Activated CD8-positive, alpha-beta T cell treated with anti-CD3 and anti-CD28 coated beads, Interleukin-2, amount 10 ng/mL, durations not matched to agents 7 days and 5 days (primary cell): ENCODE measurements around the gene HID1. TPM values are rescaled to one million over a fixed set of nuclear protein-coding genes. Genes with fewer than 3 reads are reported as not detected.

ENCODE experiments used
- ATAC-seq: fragments of 150-1000 bp; cut with Tn5 transposase; one replicate; pipeline ENCODE4 v1.10.0; 2021; ENCODE audit warnings: moderate library complexity
- CTCF ChIA-PET: fragments of 350-600 bp; sonication (Branson Sonifier 250); formaldehyde crosslinking; loops from one replicate; lab custom pipeline; 2021; ENCODE audit warnings: antibody characterized with exemption; lab: Charles Lee
- POLR2A ChIA-PET: fragments of 350-600 bp; sonication (Branson Sonifier 250); formaldehyde crosslinking; loops from one replicate; lab custom pipeline; 2021; ENCODE audit warnings: antibody characterized with exemption; lab: Charles Lee
- DNase-seq: peaks from one replicate; pipeline ENCODE4 v3.0.0-alpha.2; 2020
- H3K27ac Mint-ChIP-seq: one replicate; pipeline ENCODE4 v1.8.0; 2021; ENCODE audit warnings: mild to moderate bottlenecking, mixed read lengths
- H3K27me3 Mint-ChIP-seq: one replicate; pipeline ENCODE4 v1.8.0; 2021; ENCODE audit warnings: low read depth, mixed read lengths
- H3K36me3 Mint-ChIP-seq: one replicate; pipeline ENCODE4 v1.8.0; 2021; ENCODE audit warnings: low read depth, mixed read lengths
- H3K4me1 Mint-ChIP-seq: one replicate; pipeline ENCODE4 v1.8.0; 2021; ENCODE audit warnings: low read depth, mixed read lengths
- H3K4me3 Mint-ChIP-seq: one replicate; pipeline ENCODE4 v1.8.0; 2021; ENCODE audit warnings: mild to moderate bottlenecking, mixed read lengths
- H3K9me3 Mint-ChIP-seq: one replicate; pipeline ENCODE4 v1.8.0; 2022; ENCODE audit warnings: mixed read lengths; ENCODE audit not compliant: insufficient read depth
- total RNA-seq, 2 experiments: library from RNA; stranded (reverse); gene quantifications; one replicate each; pipeline ENCODE4 v1.2.3, GENCODE V29; 2021

The HID1 gene, protein sequence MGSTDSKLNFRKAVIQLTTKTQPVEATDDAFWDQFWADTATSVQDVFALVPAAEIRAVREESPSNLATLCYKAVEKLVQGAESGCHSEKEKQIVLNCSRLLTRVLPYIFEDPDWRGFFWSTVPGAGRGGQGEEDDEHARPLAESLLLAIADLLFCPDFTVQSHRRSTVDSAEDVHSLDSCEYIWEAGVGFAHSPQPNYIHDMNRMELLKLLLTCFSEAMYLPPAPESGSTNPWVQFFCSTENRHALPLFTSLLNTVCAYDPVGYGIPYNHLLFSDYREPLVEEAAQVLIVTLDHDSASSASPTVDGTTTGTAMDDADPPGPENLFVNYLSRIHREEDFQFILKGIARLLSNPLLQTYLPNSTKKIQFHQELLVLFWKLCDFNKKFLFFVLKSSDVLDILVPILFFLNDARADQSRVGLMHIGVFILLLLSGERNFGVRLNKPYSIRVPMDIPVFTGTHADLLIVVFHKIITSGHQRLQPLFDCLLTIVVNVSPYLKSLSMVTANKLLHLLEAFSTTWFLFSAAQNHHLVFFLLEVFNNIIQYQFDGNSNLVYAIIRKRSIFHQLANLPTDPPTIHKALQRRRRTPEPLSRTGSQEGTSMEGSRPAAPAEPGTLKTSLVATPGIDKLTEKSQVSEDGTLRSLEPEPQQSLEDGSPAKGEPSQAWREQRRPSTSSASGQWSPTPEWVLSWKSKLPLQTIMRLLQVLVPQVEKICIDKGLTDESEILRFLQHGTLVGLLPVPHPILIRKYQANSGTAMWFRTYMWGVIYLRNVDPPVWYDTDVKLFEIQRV
- under 1 TPM; 0.18 to 0.55 TPM for total RNA-seq

GRCh38 chr17:74972107-74972972, at the start of gene HID1:
TSS of gene HID1 (minus strand) at chr17:74972759. CDS start at chr17:74972656, 103 bp downstream.
- peak; percentile 92 for ATAC-seq
- ChIA-PET POLR2A (interaction anchor here (1.1 kb wide), 1 partner anchor 40 kb away, joined by 3 read pairs; the partner anchor contains the start of gene MRPL58), CTCF (interaction anchor here (0.8 to 8.8 kb wide), 6 partner anchors 10 to 219 kb away, joined by 3 to 82 read pairs (median 4); partner anchors contain the start of gene CDR2L)
- H3K27me3 Mint-ChIP-seq: peaks cover 33% of the 10 kb centered on the region
- H3K4me1 Mint-ChIP-seq: peaks cover 5% of the 10 kb centered on the region
- H3K36me3 Mint-ChIP-seq: no peaks in the 10 kb centered on the region
- no peaks in the 10 kb centered on the region for H3K9me3 Mint-ChIP-seq
- H3K27ac Mint-ChIP-seq: no peak within 1 kb of the TSS
- H3K4me3 Mint-ChIP-seq: peak within 1 kb of the TSS; percentile 67
- peak; percentile 76 for DNase-seq

DNA sequence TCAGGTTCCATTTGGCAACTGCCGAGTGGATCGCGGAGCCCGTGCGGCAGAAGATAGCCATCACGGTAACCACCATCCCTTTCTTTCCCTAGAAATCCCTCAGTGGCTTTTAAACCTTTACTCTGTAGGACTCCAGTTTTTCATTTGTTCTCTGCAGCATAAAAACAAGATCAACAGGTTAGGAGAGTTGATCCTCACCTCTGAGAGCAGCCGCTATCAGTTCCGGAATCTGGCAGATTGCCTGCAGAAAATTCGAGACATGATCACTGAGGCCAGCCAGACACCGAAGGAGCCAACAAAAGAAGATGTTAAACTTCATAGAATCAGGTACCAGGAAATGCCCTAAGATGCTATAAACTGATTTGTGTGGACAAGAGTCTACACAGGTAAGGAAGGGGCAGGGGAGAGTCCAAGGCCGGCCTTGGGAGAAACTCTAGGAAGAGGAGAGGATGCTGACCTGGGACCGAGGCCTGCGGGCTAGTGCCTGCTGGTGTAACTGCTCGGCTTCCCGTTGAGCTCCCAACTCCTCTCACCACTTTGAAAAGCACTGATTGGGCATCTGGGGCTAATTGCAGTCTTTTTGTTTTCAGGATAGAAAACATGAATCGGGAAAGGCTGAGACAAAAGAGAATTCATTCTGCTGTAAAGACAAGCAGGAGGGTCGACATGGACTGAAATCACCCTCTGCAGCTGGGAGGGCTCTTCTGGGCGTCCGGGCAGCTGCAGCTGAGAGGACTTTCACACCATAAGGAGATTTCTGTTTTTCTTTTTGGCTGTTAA, 48.0 kb upstream of the HID1 start:
- Mint-ChIP-seq H3K4me3 (no peak overlapping the region), H3K4me1 (peaks cover 17% of the 10 kb centered on the region), H3K9me3 (no peaks in the 10 kb centered on the region), H3K27ac (no peak overlapping the region), H3K36me3 (peaks cover 58% of the 10 kb centered on the region), H3K27me3 (no peaks in the 10 kb centered on the region)
- DNase-seq (no peak), ATAC-seq (no peak)
- ChIA-PET CTCF (no interaction called here), POLR2A (no interaction called here)

DNA sequence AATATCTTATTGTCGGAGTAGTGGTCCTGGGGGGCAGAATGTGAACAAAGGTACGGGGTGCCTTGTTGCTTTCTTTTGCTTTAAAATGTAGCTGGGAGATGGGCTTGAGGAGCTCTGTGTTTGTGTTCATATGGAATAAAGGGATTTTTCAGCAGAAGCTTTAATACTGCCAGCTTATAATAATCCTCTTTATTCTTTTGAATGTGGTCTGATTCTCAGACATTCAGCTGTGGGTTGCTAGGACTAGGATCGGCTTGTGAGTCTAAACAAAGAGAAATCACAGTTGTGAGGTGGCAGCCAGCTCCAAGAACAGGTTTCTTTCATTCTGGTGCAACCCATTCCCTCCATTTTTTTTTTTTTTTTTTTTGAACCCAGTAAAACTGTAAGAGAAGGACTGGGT, 47.2 kb upstream of the HID1 start:
- Mint-ChIP-seq H3K27ac (no peak overlapping the region), H3K4me1 (peaks cover 8% of the 10 kb centered on the region), H3K4me3 (no peak overlapping the region), H3K9me3 (no peaks in the 10 kb centered on the region), H3K36me3 (peaks cover 56% of the 10 kb centered on the region), H3K27me3 (no peaks in the 10 kb centered on the region)
- CTCF ChIA-PET: interaction anchor here (0.9 kb wide), 1 partner anchor 58 kb away, joined by 5 read pairs; no protein-coding TSS in a partner anchor
- DNase-seq (no peak), ATAC-seq (no peak)
- POLR2A ChIA-PET: no interaction called here

DNA sequence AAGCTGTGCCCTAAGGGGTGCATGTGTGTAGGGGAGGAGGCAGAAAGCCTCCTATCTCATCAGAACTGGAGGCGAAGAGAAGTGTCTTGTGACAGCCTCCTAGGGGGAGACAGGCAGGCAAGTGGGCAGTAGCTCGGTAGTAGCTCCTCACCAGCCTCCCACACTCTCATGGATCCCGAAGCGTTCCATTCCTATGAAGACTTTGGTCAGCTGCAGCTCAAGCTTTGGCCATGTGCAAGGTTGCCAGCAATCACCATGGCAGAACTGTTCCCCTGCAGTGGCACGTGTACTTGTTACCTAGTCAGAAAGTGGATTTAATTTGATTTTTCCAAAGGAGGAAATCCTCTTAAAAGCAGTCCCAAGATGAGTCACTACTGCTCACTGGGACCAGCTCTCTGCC, 46.6 kb upstream of the HID1 start:
- no peaks in the 10 kb centered on the region for H3K27me3 Mint-ChIP-seq
- no peak overlapping the region for H3K27ac Mint-ChIP-seq
- DNase-seq: no peak
- CTCF ChIA-PET: interaction anchor here (0.9 kb wide), 1 partner anchor 58 kb away, joined by 5 read pairs; no protein-coding TSS in a partner anchor
- ATAC-seq: no peak
- H3K36me3 Mint-ChIP-seq: peaks cover 51% of the 10 kb centered on the region
- no peaks in the 10 kb centered on the region for H3K9me3 Mint-ChIP-seq
- peaks cover 3% of the 10 kb centered on the region for H3K4me1 Mint-ChIP-seq
- POLR2A ChIA-PET: interaction anchor here (0.7 kb wide), 2 partner anchors 197 to 1343 kb away, joined by 3 read pairs; no protein-coding TSS in a partner anchor
- H3K4me3 Mint-ChIP-seq: no peak overlapping the region

DNA sequence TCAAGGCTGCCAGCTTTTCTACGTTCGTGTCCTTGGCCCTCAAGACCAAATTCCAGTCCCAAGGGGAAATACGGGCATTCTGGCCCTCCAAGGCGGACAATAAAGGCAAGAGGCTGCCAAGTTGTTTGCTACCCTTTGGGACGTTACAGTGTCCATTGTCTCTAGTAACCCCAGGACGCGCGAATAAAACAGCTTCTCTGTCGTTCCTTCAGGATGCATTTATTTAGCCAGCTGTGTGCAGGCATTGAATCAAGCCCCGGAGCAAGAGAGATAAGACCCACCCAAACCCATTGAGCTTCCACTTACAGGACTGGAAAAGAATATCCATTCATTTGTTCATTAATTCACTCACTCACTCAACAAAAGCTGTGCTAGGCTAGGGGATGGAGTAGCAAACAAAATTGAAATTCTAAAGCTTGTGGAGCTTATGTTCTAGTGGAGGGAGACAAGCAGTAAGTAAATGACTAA, 40.6 kb upstream of the HID1 start:
- DNase-seq (no peak), ATAC-seq (peak; percentile 12)
- no peaks in the 10 kb centered on the region for H3K27me3 Mint-ChIP-seq
- peaks cover 15% of the 10 kb centered on the region for H3K4me1 Mint-ChIP-seq
- peaks cover 20% of the 10 kb centered on the region for H3K36me3 Mint-ChIP-seq
- CTCF ChIA-PET: interaction anchor here (0.7 to 11.2 kb wide), 32 partner anchors 9 to 423 kb away, joined by 3 to 182 read pairs (median 4); partner anchors contain the start of genes ATP5PD, CDR2L, HID1 and KCTD2
- peak overlapping the region; percentile 93 for H3K27ac Mint-ChIP-seq
- no peaks in the 10 kb centered on the region for H3K9me3 Mint-ChIP-seq
- POLR2A ChIA-PET: interaction anchor here (0.5 to 3.4 kb wide), 28 partner anchors 8 to 475 kb away, joined by 3 to 26 read pairs (median 6); partner anchors contain the start of genes ATP5PD, CDR2L, GGA3 and HID1
- peak overlapping the region; percentile 95 for H3K4me3 Mint-ChIP-seq

- Mint-ChIP-seq H3K9me3 (no peaks in the 10 kb centered on the region), H3K4me3 (peak within 1 kb of the TSS; percentile 95), H3K27ac (peak within 1 kb of the TSS; percentile 93), H3K4me1 (peaks cover 15% of the 10 kb centered on the region), H3K27me3 (no peaks in the 10 kb centered on the region), H3K36me3 (peaks cover 17% of the 10 kb centered on the region)
- ATAC-seq (peak; percentile 96), DNase-seq (peak; percentile 90)
- ChIA-PET POLR2A (interaction anchor here (0.7 to 3.4 kb wide), 29 partner anchors 8 to 475 kb away, joined by 3 to 26 read pairs (median 6); partner anchors contain the start of genes ATP5PD, CDR2L, GGA3 and HID1), CTCF (interaction anchor here (0.7 to 11.2 kb wide), 35 partner anchors 8 to 423 kb away, joined by 3 to 182 read pairs (median 4); partner anchors contain the start of genes ATP5PD, CDR2L, HID1 and KCTD2)
Observed at GRCh38 chr17:75012346-75013091, 40.0 kb upstream of the HID1 start, which contains the start of gene MRPL58. TSS of gene MRPL58 (plus strand) at chr17:75012670. CDS start at chr17:75012687, 17 bp downstream.

- Mint-ChIP-seq H3K4me1 (peaks cover 15% of the 10 kb centered on the region), H3K9me3 (no peaks in the 10 kb centered on the region), H3K27me3 (no peaks in the 10 kb centered on the region), H3K27ac (peak overlapping the region; percentile 93), H3K4me3 (peak overlapping the region; percentile 95), H3K36me3 (peaks cover 17% of the 10 kb centered on the region)
- no peak for DNase-seq
- POLR2A ChIA-PET: interaction anchor here (0.7 to 3.4 kb wide), 20 partner anchors 9 to 251 kb away, joined by 3 to 26 read pairs (median 8); partner anchors contain the start of genes ATP5PD, CDR2L, HID1 and JPT1
- no peak for ATAC-seq
- CTCF ChIA-PET: interaction anchor here (0.5 to 11.2 kb wide), 23 partner anchors 12 to 422 kb away, joined by 3 to 182 read pairs (median 5); partner anchors contain the start of genes ATP5PD, CDR2L, KCTD2 and OTOP2
Observed at GRCh38 chr17:75012096-75012345, 39.5 kb upstream of the HID1 start.

- no peaks in the 10 kb centered on the region for H3K9me3 Mint-ChIP-seq
- no peak overlapping the region for H3K27ac Mint-ChIP-seq
- no peak for ATAC-seq
- DNase-seq: no peak
- peaks cover 12% of the 10 kb centered on the region for H3K36me3 Mint-ChIP-seq
- ChIA-PET CTCF (interaction anchor here (0.5 to 11.2 kb wide), 21 partner anchors 12 to 422 kb away, joined by 3 to 182 read pairs (median 5); partner anchors contain the start of genes ATP5PD, CDR2L, KCTD2 and OTOP2), POLR2A (interaction anchor here (1.0 to 3.4 kb wide), 13 partner anchors 12 to 251 kb away, joined by 3 to 26 read pairs (median 12); partner anchors contain the start of genes ATP5PD, CDR2L, HID1 and KCTD2)
- H3K27me3 Mint-ChIP-seq: no peaks in the 10 kb centered on the region
- peaks cover 15% of the 10 kb centered on the region for H3K4me1 Mint-ChIP-seq
- H3K4me3 Mint-ChIP-seq: peak overlapping the region; percentile 95
Observed at GRCh38 chr17:75011401-75012095, 39.0 kb upstream of the HID1 start.
